T follicular helper cell (primary cell): ENCODE measurements around the gene RLN1.
A peak's percentile ranks its signal among the peaks of the same experiment; 100 is the strongest.
"Not testable (repeated sequence)": the region's sequence is repeated elsewhere in the genome, so short reads cannot be mapped to it uniquely, and the experiment has no call there.

Experiments
- DNase-seq: peaks from one replicate; pipeline ENCODE4 v3.0.0-alpha.2; 2020; ENCODE audit warnings: low read depth
- total RNA-seq, 2 experiments: gene quantifications; one replicate each; lab custom pipeline; 2026; lab: John Stamatoyannopoulos, UW

RLN1 gene
- 0.39 to 2.8 reads per million in 2 experiments for total RNA-seq

DNA sequence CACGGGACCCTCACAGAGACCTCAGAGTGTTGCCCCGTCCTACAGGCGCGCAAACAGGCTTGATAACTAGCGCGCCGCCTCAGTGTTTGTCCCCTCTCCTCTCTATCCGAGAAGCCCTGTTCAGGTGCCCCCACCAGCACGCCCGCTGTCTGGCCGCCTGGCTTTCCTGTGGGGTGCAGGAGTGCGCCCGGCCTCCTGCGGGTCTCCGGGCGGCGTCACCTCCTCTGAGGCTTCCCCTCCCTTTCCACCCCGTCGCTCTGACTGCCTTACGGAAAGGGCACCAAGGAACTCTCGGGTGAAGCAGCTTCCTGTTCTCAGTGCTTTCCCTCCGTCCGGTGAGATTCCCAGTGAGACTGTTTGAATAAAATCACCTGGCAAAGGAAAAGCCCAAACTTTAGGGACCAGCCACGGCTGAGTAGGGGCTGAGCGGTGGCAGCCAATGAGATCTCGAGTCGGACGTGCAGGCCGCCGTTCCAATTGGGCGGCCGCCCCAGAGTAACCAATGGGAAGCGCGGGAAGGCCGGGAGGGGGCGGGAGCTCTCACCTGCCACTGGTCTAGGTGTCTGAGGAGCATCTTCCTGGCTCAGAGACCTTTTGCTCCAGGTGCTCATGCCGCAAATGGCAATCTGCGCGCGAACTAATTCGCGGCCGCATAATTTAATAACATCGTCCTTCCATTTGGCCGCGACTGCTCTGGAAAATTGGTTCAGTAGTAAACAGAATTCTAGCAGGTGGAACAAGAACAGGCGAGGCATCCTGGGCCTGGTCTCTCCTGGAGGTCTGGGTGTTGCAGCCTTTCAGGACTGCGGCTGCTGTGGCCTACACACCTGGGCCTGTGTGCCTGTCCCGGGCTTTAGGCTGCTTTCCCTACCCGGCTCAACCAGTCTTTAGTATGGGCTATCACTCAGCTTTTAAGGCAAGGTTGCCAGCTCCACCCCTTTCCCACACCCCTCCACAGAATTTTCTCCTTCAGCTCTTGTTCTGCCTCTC lies at the start of gene RLN1:
TSS of gene RLN1 (minus strand) at position 885 of the 990 bp plus-strand sequence. CDS start at position 755, 130 bp downstream.
- DNase-seq, result not testable (repeated sequence)

DNA sequence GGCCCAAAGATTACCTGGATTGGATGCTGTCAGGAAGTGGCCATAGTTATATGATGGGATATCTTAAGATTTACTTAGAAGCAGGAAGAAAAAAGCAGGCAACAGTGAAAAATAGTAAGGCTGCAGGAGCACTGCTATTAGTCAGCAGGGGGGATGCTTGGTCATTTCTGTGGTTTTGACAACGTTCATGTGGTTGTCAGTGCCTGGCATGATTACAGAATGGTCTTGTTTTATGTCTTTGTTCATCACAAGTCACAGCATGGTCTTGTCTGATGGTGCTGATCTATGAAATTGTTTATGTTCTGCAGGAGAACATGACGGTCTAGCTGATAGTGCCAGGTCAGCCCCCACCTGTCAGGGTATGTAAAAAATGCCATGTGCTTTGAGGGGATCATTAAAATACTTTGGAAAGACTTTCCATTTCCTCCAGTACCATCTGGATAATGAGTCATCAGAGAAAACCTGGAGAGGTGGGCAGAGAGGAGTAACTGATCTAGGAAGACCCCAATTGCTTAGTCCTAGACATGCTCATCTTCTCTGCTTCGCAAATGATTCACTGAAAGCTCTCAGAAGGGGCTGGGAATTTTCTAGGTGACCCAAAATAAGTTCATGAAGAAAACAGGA lies 49.5 kb upstream of the RLN1 start:
- DNase-seq, result no peak

GRCh38 chr9:5388026-5388819 lies 48.5 kb upstream of the RLN1 start:
- no peak for DNase-seq

DNA sequence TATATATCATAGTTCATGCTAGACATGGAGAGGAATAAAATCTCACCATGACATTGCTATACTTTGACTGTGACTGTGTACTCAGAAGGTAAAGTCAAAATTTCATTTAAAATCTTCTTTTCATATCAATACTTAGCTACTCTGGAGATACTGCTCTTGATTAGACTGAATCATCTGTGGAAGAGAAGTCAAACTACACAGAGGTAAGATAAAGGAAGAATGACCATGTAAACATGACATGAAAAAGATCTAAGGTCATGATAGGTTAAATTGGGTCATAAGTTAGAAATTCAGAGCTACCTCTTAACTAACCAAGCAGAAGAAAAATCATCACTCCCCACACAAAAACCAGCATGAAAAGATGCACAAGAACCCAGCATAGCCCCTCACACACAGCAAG lies 44.8 kb upstream of the RLN1 start:
- DNase-seq, result no peak

DNA sequence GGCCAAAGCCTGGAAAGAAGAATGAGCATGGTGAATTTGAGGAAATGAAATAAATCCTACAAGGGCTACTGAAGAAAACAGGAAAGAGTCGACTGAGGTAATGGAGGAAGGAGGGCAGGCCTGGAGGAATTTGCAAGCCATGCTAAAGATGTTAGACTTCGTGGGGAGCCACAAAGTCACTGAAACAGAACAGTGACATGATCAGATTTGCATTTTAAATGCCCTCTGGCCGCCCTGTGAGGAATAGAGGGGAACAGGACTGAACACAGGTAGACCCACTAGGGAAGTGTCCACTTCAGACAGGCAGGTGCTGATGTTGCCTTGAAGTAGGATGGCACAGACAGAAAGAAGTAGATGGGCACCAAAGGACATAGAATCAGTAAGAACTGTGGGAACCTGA lies 42.8 kb upstream of the RLN1 start:
- DNase-seq, result no peak

GRCh38 chr9:5375790-5376477 lies 36.3 kb upstream of the RLN1 start:
- no peak for DNase-seq

GRCh38 chr9:5375091-5375490 lies 35.4 kb upstream of the RLN1 start:
- no peak for DNase-seq

GRCh38 chr9:5364294-5365024 lies 24.8 kb upstream of the RLN1 start:
- DNase-seq, result no peak

DNA sequence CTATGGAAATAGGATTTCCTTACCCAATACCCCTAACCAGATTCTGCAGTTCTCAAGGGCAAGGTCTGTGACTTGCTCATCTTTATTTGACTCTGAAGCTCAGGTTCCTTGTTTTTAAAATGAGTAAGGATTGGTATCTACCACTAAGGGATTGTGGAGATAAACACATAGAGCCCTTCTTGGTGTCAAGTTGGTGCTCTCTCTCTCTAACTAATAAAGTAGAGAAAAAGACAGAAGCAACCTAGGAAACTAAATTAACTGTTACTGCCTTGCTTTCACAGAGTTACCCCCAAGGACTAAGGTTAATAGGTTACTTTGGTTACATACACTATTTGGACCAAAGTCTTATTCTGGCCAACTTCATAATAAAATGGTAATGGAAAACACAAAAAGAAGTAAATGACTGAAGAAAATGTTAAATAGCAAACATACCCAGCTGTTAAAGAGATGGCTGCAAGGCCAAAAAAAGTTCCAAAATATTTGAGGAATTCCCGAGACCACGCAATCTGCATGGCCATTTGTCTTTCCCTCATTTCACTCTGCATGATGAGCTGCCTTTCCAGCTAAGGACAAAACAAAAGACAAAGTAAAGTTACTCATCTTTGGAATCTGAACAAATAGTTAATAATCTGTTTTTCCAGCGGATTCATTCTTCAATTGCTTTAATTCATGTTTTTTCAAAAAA lies 21.8 kb upstream of the RLN1 start:
- DNase-seq, result no peak

DNA sequence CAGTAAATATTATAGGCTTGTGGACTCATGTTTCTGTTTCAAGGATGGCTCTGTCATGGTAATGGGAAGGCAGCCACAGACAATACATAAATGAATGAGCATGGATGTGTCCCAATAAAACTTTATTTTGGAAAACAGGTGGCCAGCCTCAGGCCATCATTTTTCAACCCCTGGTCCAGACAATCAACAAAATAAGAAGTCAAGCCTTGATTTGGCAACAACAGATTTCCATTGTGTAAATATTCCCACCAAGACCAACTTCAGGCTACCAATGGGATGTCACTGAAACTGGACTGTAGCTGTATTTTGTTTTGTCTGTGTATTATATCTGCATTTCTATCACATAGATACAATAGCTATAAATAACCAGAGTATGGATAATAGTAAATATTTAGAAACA lies 20.7 kb upstream of the RLN1 start:
- no peak for DNase-seq

- DNase-seq, result no peak
Measured at GRCh38 chr9:5357431-5358105, 17.9 kb upstream of the RLN1 start.

DNA sequence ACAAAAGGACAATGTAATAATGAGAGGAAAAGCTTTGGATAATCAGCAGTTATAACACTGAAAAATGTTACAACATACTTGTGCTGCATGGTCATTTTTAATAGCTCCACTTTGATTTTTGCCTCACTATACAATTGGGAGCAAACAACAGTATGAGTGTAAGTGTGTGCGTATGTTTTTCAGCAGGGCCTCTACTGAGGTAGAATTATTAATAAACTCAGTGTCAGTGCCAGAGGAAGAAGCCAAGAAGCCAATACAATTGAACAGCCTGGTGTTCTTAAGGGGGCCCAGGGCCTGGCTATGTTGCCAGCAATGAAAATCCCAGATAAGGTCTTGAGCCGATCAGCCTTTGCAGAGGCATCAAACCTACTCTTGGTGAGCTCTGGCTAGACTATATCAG lies 16.1 kb upstream of the RLN1 start:
- no peak for DNase-seq

DNA sequence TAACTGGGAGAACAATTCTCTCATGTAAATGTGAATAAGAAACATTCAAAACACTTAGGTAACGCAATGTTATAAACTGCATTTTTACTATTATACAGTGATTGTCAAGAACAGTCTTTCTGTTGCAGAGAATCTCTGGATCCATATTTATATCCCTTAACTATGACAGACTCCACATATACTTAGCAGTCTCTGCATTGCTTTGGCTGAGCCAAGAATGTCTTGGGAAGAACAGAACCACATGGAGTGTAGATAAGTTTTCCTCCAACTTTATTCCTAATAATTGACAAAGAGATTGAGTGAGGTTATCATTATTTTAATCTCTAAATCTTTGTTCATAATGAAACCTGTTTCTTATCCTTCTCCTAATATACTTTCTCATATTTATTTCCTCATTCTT lies 15.6 kb upstream of the RLN1 start:
- DNase-seq, result no peak

DNA sequence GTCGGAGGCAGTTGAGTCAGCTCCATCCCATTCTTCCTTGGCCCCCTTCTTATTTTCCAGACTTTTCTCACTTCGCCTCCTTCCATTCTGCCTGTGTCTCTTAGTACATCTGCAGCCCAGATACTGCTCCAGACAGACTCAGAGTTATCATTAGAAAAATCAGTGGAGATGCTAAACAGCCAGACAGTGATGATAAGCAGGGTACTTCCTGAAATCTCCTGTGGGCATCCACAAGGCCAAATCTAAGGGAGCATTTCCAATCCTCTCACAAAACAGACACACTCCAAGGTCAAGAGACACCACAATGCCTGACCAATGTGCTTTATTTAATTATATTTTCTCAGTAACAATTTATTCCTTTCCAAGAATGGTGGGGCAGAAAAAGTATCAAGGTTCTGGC lies 14.5 kb upstream of the RLN1 start:
- no peak for DNase-seq

DNA sequence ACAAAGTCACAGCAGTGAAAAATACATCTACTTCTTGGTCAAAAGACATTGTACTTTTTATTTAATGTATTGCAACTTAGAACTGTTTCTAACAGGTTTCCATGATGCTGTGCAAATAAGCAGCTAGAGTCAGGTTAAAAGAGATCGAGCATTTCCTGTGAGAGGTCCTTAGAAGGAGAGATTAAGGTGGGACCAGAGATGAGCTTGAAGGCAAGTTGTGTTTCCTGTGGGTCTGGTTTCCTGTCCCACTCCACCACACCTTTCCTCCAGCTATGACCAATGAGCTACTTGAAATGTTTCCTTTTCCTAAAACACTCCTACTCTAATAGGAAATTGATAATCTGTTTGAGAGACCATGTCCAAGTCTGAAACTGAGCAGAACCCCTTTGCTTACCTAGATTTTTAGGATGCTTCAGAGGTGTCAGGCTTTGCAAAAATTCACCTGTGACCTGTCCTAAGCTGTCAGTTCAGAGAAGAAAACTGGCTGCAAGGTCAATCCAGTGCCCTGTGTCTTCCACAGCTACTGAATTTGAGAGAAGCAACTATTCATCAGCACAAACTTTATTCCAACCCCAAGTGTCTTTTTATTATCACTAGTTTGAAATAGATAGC lies 13.1 kb upstream of the RLN1 start:
- DNase-seq, result no peak

- DNase-seq, result peak; percentile 16
Measured at GRCh38 chr9:5336688-5337087, 3.0 kb downstream of the RLN1 start.

DNA sequence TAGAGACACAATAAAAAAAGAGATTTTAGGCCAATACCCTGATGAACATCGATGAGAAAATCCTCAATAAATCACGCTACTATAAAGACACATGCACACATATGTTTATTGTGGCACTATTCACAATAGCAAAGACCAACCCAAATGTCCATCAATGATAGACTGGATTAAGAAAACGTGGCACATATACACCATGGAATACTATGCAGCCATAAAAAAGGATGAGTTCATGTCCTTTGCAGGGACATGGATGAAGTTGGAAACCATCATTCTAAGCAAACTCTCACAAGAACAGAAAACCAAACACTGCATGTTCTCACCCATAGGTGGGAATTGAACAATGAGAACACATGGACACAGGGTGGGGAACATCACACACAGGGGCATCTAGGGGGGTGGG lies 8.4 kb downstream of the RLN1 start:
- not testable (repeated sequence) for DNase-seq

DNA sequence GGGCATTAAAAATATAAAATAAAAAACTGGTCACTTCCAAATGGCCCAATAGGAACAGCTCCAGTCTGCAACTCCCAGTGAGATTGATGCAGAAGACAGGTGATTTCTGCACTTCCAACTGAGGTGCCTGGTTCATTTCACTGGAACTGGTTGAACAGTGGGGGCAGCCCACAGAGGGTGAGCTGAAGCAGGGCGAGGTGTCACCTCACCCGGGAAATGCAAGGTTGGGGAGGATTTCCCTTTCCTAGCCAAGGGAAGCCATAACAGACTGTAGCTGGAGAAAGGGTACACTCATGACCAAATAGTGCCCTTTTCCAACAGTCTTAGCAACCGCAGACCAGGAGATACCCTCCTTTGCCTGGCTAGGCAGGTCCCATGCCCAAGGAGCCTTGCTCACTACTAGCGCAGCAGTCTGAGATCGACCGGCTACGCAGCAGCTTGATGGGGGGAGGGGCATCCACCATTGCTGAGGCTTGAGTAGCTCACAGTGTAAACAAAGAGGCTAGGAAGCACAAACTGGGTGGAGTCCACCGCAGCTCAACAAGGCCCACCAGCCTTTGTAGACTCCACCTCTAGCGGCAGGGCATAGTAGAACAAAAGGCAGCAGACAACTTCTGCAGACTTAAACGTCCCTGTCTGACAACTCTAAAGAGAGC lies 12.7 kb downstream of the RLN1 start:
- peak; percentile 58 for DNase-seq

- no peak for DNase-seq
Measured at GRCh38 chr9:5326187-5326586, 13.5 kb downstream of the RLN1 start.
